Uterus (tissue), 2 donors: ENCODE data around the gene EXOC4.

Source experiments
- CTCF ChIP-seq, 4 experiments: fragments of 200-600 bp in 2 of 4; fragments of 450-650 bp in 2 of 4; sonication (generic) in 2 of 4; IDR thresholded peaks; one replicate each; pipeline ENCODE4 v1.5.1; 2016 to 2019; ENCODE audit warnings: antibody characterized with exemption in 4 of 4, mild to moderate bottlenecking in 2 of 4, moderate library complexity in 1 of 4
- POLR2A ChIP-seq, 2 donors: fragments of 450-650 bp; IDR thresholded peaks; one replicate each; pipeline ENCODE4 v1.6.1; 2016; ENCODE audit warnings: antibody characterized with exemption in 2 of 2, mild to moderate bottlenecking in 1 of 2, moderate library complexity in 1 of 2

- no peak for TF ChIP-seq POLR2A (IDR thresholded peaks at IDR 0.05)
- TF ChIP-seq CTCF (IDR thresholded peaks at IDR 0.05): no peak
Observed at GRCh38 chr7:133355822-133356221, 102.9 kb downstream of the EXOC4 start.
